ENCODE data around the gene SPRY4. TPM values are rescaled to one million over a fixed set of nuclear protein-coding genes. Genes with fewer than 3 reads are reported as not detected.

Gene SPRY4
- total RNA-seq, 1 experiment from 2014 or later, result 7.7 TPM

GRCh38 chr5:142320851-142321560 lies 3.8 kb downstream of the SPRY4 start:
- ChIA-PET CTCF (interaction anchor here (1.2 kb wide), 1 partner anchor 228 kb away, joined by 4 read pairs; no protein-coding TSS in a partner anchor), POLR2A (no interaction called here)
- no peak for TF ChIP-seq CTCF (IDR thresholded peaks at IDR 0.05; ENCODE audit: insufficient read depth in 1 of 2, low read depth in 1 of 2, low read length in 1 of 2, severe bottlenecking in 1 of 2, unreplicated experiment in 1 of 2)
- no peak for DNase-seq
- no peaks in the 10 kb centered on the region for H3K9me3 Mint-ChIP-seq (ENCODE audit: unreplicated experiment)
- BruUV-seq (replicated peaks), result no TSS peak
- Histone ChIP-seq H3K27me3 (replicated peaks; ENCODE audit: control insufficient read depth, insufficient read depth, low read length) (no peaks in the 10 kb centered on the region), H3K9me3 (no peaks in the 10 kb centered on the region), H3K36me3 (ENCODE audit: control insufficient read depth, insufficient read depth, low read length) (no peaks in the 10 kb centered on the region), H3K4me3 (ENCODE audit: low read depth, low read length) (no peak overlapping the region), H3K4me1 (peaks cover 30% of the 10 kb centered on the region)
- H3K36me3 Mint-ChIP-seq (ENCODE audit: insufficient read depth, unreplicated experiment), result peaks cover 2% of the 10 kb centered on the region
- no peaks in the 10 kb centered on the region for H3K27me3 Mint-ChIP-seq (ENCODE audit: insufficient read depth, unreplicated experiment)
- H3K27ac Mint-ChIP-seq (ENCODE audit: unreplicated experiment), result peak overlapping the region; percentile 74
- intact Hi-C loops (cut with micrococcal nuclease; ENCODE audit: unreplicated experiment), result loop anchor here (5.0 kb wide), 2 partner anchors 154 to 169 kb away; no protein-coding TSS in a partner anchor
- peak overlapping the region; percentile 22 for H3K4me3 Mint-ChIP-seq (ENCODE audit: unreplicated experiment)
- H3K4me1 Mint-ChIP-seq (ENCODE audit: low read depth, unreplicated experiment), result peaks cover 28% of the 10 kb centered on the region

- peaks cover 4% of the 10 kb centered on the region for H3K36me3 Mint-ChIP-seq (ENCODE audit: insufficient read depth, unreplicated experiment)
- peak in 1 of 2 experiments; percentile 20 for DNase-seq
- CTCF ChIA-PET, result interaction anchor here (1.2 kb wide), 1 partner anchor 228 kb away, joined by 4 read pairs; no protein-coding TSS in a partner anchor
- peak overlapping the region; percentile 74 for H3K27ac Mint-ChIP-seq (ENCODE audit: unreplicated experiment)
- POLR2A ChIA-PET, result no interaction called here
- Histone ChIP-seq H3K4me3 (ENCODE audit: low read depth, low read length) (no peak overlapping the region), H3K36me3 (ENCODE audit: control insufficient read depth, insufficient read depth, low read length) (no peaks in the 10 kb centered on the region), H3K4me1 (peaks cover 30% of the 10 kb centered on the region), H3K27me3 (replicated peaks; ENCODE audit: control insufficient read depth, insufficient read depth, low read length) (no peaks in the 10 kb centered on the region), H3K9me3 (no peaks in the 10 kb centered on the region)
- no peaks in the 10 kb centered on the region for H3K9me3 Mint-ChIP-seq (ENCODE audit: unreplicated experiment)
- intact Hi-C loops (cut with micrococcal nuclease; ENCODE audit: unreplicated experiment), result loop anchor here (5.0 kb wide), 2 partner anchors 153 to 168 kb away; no protein-coding TSS in a partner anchor
- H3K4me3 Mint-ChIP-seq (ENCODE audit: unreplicated experiment), result peak overlapping the region; percentile 22
- BruUV-seq (replicated peaks), result no TSS peak
- H3K27me3 Mint-ChIP-seq (ENCODE audit: insufficient read depth, unreplicated experiment), result no peaks in the 10 kb centered on the region
- H3K4me1 Mint-ChIP-seq (ENCODE audit: low read depth, unreplicated experiment), result peaks cover 28% of the 10 kb centered on the region
- TF ChIP-seq CTCF (IDR thresholded peaks at IDR 0.05; ENCODE audit: insufficient read depth in 1 of 2, low read depth in 1 of 2, low read length in 1 of 2, severe bottlenecking in 1 of 2, unreplicated experiment in 1 of 2), result no peak
Measured at GRCh38 chr5:142320430-142320738, 4.4 kb downstream of the SPRY4 start.

GRCh38 chr5:142319560-142320429 lies 5.0 kb downstream of the SPRY4 start:
- Mint-ChIP-seq H3K4me1 (ENCODE audit: low read depth, unreplicated experiment) (peaks cover 28% of the 10 kb centered on the region), H3K36me3 (ENCODE audit: insufficient read depth, unreplicated experiment) (peaks cover 4% of the 10 kb centered on the region), H3K27me3 (ENCODE audit: insufficient read depth, unreplicated experiment) (no peaks in the 10 kb centered on the region), H3K9me3 (ENCODE audit: unreplicated experiment) (no peaks in the 10 kb centered on the region), H3K4me3 (ENCODE audit: unreplicated experiment) (peak overlapping the region; percentile 22), H3K27ac (ENCODE audit: unreplicated experiment) (no peak overlapping the region)
- intact Hi-C loops (cut with micrococcal nuclease; ENCODE audit: unreplicated experiment), result loop anchor here (5.0 kb wide), 2 partner anchors 152 to 167 kb away; no protein-coding TSS in a partner anchor
- no peak for DNase-seq
- POLR2A ChIA-PET, result no interaction called here
- no peak for TF ChIP-seq CTCF (IDR thresholded peaks at IDR 0.05; ENCODE audit: insufficient read depth in 1 of 2, low read depth in 1 of 2, low read length in 1 of 2, severe bottlenecking in 1 of 2, unreplicated experiment in 1 of 2)
- peaks cover 30% of the 10 kb centered on the region for H3K4me1 ChIP-seq
- no peaks in the 10 kb centered on the region for H3K36me3 ChIP-seq (ENCODE audit: control insufficient read depth, insufficient read depth, low read length)
- H3K4me3 ChIP-seq (ENCODE audit: low read depth, low read length), result no peak overlapping the region
- CTCF ChIA-PET, result interaction anchor here (1.2 kb wide), 1 partner anchor 229 kb away, joined by 4 read pairs; no protein-coding TSS in a partner anchor
- no peaks in the 10 kb centered on the region for H3K9me3 ChIP-seq
- BruUV-seq (replicated peaks), result no TSS peak
- H3K27me3 ChIP-seq (replicated peaks; ENCODE audit: control insufficient read depth, insufficient read depth, low read length), result no peaks in the 10 kb centered on the region
